ENCODE results near the gene KCNT2.

DNA sequence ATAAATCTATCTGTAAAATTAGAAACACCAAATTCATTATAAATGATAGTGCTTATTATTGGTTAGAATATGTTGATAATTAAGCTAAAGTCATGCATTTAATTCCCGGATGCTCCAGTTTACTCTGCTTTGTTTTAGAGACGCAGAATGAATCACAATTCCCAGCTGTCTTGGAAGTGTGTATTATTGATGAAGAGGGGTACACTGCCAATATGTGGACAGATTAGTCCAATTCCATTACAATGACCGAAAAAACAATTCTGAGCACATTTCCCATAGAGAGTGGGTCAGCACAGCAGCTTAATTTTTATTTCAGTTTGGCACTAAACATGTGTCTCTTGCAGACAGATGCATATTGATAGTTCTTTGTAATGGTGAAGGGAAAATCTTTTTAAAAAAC, 146.7 kb downstream of the KCNT2 start:
- TF ChIP-seq, protein P1, sequence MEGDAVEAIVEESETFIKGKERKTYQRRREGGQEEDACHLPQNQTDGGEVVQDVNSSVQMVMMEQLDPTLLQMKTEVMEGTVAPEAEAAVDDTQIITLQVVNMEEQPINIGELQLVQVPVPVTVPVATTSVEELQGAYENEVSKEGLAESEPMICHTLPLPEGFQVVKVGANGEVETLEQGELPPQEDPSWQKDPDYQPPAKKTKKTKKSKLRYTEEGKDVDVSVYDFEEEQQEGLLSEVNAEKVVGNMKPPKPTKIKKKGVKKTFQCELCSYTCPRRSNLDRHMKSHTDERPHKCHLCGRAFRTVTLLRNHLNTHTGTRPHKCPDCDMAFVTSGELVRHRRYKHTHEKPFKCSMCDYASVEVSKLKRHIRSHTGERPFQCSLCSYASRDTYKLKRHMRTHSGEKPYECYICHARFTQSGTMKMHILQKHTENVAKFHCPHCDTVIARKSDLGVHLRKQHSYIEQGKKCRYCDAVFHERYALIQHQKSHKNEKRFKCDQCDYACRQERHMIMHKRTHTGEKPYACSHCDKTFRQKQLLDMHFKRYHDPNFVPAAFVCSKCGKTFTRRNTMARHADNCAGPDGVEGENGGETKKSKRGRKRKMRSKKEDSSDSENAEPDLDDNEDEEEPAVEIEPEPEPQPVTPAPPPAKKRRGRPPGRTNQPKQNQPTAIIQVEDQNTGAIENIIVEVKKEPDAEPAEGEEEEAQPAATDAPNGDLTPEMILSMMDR (IDR thresholded peaks at IDR 0.05; ENCODE audit: low read depth, low read length, poor library complexity, severe bottlenecking) = no peak
- TF ChIP-seq EZH2phosphoT487 (IDR thresholded peaks at IDR 0.05; ENCODE audit: borderline replicate concordance, low read length) = no peak

Measured in DOHH2 (cell line).